Activated CD4-positive, alpha-beta T cell treated with anti-CD3 and anti-CD28 coated beads, Interleukin-2, Interleukin-6, amounts not matched to agents 100 ng/mL and 50 ng/mL, durations not matched to agents 16 hours and 8 hours (primary cell): ENCODE results near the gene BEST1.

ENCODE experiments used
- DNase-seq: peaks from one replicate; pipeline ENCODE4 v3.0.0-alpha.2; 2020

BEST1 gene

GRCh38 chr11:61950035-61950547 is at the start of gene BEST1:
BEST1 (plus strand) TSS chr11:61950351; CDS start chr11:61951807, 1,456 bp downstream.
- no peak for DNase-seq

GRCh38 chr11:61901397-61901796 is 48.8 kb upstream of the BEST1 start:
- no peak for DNase-seq

GRCh38 chr11:61902313-61902712 is 47.8 kb upstream of the BEST1 start:
- no peak for DNase-seq

- DNase-seq, result no peak
Measured at GRCh38 chr11:61903845-61904244, 46.3 kb upstream of the BEST1 start.

GRCh38 chr11:61904539-61905048 is 45.6 kb upstream of the BEST1 start:
- DNase-seq, result no peak

GRCh38 chr11:61905067-61905696 is 45.0 kb upstream of the BEST1 start:
- no peak for DNase-seq

GRCh38 chr11:61905801-61906521 is 44.2 kb upstream of the BEST1 start:
- no peak for DNase-seq

GRCh38 chr11:61906522-61906909 is 43.6 kb upstream of the BEST1 start:
- DNase-seq, result no peak

- DNase-seq, result no peak
Measured at GRCh38 chr11:61907282-61907681, 42.9 kb upstream of the BEST1 start.

- no peak for DNase-seq
Measured at GRCh38 chr11:61907871-61908729, 42.1 kb upstream of the BEST1 start.

GRCh38 chr11:61908730-61909316 is 41.3 kb upstream of the BEST1 start:
- DNase-seq, result no peak

- DNase-seq, result no peak
Measured at GRCh38 chr11:61910187-61911127, 39.7 kb upstream of the BEST1 start.

GRCh38 chr11:61911128-61911700 is 38.9 kb upstream of the BEST1 start:
- DNase-seq, result no peak

GRCh38 chr11:61911701-61912529 is 38.2 kb upstream of the BEST1 start:
- no peak for DNase-seq

GRCh38 chr11:61912530-61912898 is 37.6 kb upstream of the BEST1 start:
- no peak for DNase-seq

GRCh38 chr11:61912991-61913698 is 37.0 kb upstream of the BEST1 start:
- DNase-seq, result no peak

GRCh38 chr11:61913699-61914395 is 36.3 kb upstream of the BEST1 start:
- DNase-seq, result no peak

- DNase-seq, result no peak
Measured at GRCh38 chr11:61914471-61915171, 35.5 kb upstream of the BEST1 start.
